HG02938 (cell line): Measurements from ENCODE around the gene NUDT17.
"Not testable (repeated sequence)": the region's sequence is repeated elsewhere in the genome, so short reads cannot be mapped to it uniquely, and the experiment has no call there.

Experiments used
- ATAC-seq: cut with Tn5 transposase; IDR thresholded peaks from one replicate; pipeline ENCODE4 v1.9.1; 2021; ENCODE audit warnings: mild to moderate bottlenecking, moderate library complexity; ENCODE audit not compliant: unreplicated experiment

Gene NUDT17, protein sequence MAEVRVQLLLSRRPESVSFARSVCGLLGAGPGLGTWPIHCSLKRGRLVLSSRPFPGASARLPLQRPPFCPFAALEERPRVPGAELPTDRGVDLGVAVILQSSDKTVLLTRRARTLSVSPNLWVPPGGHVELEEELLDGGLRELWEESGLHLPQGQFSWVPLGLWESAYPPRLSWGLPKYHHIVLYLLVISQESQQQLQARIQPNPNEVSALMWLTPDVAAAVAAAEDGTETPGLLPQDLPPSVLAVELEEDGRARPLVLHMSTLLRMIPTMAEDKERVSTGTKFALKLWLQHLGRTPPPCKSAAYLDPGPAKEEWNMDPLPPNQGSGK

DNA sequence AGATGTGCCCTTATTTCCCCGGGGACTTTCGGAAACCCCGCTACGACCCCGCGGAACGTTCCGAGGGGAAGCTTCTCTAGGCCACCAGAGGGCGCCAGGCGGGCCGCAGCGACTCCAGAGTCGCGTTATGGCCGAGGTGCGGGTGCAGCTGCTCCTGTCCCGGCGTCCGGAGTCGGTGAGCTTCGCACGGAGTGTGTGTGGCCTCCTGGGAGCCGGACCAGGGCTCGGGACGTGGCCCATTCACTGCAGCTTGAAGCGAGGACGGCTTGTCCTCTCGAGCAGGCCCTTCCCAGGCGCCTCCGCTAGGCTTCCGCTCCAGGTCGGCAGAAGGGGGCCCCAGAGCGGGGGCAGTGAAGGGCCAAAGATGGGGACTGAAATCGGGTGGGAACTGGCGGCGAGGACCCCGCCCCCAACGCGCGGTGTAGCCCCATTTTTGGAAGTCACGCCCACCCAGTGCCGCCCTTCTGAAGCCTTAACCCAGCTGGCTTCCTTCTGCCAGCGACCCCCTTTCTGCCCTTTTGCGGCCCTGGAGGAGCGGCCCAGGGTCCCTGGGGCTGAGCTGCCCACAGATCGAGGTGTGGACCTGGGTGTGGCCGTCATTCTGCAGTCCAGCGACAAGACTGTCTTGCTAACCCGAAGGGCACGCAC lies at the start of gene NUDT17:
TSS of gene NUDT17 (plus strand) at position 117 of the 648 bp plus-strand sequence. CDS start at position 128, 11 bp downstream.
- peak; percentile 38 for ATAC-seq

DNA sequence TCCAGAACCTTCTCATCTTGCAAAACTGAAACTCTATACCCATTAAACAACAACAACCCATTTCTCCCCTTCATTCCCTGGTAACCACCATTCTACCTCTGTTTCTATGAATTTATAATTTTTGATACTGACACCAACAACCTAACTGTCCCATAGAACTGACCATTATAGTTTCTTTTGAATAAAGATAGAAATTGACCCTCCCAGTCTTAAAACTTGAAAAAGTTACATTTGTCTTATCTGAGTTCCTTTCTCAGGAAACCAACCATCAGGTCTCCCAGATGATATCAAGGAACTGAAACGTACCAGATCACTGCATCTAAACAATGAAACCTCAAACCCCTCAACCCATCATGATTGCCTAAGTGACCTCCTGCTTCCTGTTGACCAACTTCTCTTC lies 48.7 kb upstream of the NUDT17 start:
- ATAC-seq: no peak

GRCh38 chr1:145799806-145800205 lies 45.6 kb upstream of the NUDT17 start:
- no peak for ATAC-seq

- no peak for ATAC-seq
Measured at GRCh38 chr1:145804235-145805045, 41.0 kb upstream of the NUDT17 start.

GRCh38 chr1:145805057-145805456 lies 40.4 kb upstream of the NUDT17 start:
- no peak for ATAC-seq

DNA sequence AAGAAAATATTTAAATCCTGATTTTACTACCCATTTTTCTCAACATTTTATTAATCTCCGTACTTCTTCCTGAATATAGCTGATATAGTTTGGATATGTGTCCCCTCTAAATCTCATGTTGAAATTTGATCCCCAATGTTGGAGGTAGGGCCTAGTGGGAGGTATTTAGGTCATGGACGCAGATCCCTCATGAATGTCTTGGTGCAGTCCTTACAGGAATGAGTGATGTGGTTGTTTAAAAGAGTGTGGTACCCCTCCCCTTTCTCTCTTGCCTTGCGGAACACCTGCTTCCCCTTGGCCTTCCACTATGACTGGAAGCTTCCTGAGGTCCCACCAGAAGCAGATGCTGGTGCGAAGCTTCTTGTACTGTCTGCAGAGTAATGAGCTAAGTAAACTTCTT lies 39.0 kb upstream of the NUDT17 start:
- no peak for ATAC-seq

DNA sequence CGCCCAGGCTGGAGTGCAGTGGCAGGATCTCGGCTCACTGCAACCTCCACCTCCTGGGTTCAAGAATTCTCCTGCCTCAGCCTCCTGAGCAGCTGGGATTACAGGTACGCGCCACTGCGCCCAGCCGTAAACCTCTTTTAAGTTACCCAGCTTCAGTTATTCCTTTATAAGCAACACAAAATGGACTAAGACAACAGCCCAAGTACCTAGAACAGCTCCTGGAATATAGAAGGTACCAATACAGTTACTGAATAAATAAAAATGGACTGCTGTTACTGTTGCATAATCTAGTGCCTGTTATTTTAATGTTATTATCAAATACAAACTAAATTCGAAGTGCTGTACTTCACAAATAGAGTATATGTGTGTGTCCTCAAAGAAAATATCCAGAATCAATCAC lies 38.6 kb upstream of the NUDT17 start:
- ATAC-seq: no peak

DNA sequence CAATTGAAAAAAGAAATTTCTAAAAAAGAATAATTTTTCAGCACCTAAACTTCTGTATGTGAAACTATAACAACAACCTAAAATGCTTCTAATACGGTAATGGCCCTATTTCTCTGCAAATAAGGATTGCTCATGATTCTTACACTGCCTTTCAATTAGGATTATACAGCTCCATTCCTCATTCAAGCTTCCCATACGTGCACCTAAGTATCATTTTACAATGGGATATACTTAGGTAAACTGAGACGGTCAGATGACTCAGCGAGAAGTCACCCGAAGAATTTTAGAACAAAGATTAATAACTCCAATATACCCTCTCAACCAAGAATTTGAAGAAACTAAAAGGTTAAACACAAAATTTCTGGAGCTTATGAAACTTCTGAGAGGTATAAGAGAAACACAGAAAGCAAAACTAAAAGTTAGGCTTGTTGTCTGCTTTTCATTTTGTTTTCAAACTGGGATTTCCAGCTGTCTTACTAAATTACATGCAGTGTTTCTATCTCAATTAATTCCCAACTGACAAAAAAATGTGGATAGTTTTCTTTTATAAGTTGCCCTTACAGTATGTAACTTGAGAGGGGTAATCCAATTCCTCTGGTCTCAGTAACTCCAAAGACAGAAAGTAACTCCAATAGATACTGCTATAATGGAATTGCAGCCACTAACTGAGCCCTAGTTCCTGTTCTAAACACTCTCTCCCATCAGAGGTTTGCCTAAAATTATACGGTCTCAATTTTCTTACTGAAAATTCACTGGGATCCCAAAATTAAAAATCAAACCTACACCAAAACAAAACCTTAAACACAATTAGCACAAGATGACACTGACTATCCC lies 32.2 kb upstream of the NUDT17 start:
- ATAC-seq: not testable (repeated sequence)

DNA sequence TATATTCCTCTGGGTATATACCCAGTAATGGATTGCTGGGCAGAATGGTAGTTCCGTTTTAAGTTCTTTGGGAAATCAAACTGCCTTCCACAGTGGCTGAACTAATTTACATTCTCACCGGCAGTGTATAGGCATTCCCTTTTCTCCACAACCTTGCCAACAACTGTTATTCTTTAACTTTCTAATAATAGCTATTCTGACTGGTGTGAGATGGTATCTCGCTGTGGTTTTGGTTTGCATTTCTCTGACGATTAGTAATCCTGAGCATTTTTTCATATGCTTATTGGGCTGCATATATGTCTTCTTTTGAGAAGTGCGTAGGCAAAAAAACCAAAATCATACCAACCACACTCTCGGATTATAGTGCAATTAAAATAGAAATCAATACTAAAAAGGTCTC lies 27.3 kb upstream of the NUDT17 start:
- not testable (repeated sequence) for ATAC-seq

DNA sequence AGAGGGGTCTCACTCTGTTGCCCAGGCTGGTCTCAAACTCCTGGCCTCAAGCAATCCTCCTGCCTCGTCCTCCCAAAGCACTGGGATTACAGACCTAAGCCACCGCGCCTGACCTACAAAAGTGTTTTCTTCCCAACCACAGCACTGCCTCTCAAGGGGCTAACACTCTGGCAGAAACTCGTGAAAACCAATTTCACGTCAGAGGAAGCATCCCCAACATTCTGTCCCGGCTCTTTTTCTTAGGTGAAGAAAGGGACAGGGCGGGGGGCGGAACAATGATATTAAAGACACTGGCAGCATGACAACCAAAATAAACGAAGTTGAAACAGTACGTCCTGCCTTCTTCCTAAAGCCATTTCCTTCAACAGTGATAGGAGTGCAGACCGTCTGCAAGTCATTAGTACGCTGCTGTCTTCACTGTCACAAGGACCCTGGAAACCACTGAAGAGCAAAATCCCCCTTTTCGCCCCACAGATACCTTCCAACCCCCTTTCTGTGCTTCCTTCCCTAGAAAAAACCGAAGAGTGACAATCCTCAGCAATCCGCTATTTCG lies 22.6 kb upstream of the NUDT17 start:
- ATAC-seq: not testable (repeated sequence)

- peak; percentile 75 for ATAC-seq
Measured at GRCh38 chr1:145823565-145824498, 21.6 kb upstream of the NUDT17 start, which contains the start of the genes POLR3C and RNF115. Gene POLR3C, plus strand, starts transcription at chr1:145824200. Its CDS starts 1,577 bp downstream, at chr1:145825777. Gene RNF115, minus strand, starts transcription at chr1:145824095. Its CDS starts 222 bp downstream, at chr1:145823873.

DNA sequence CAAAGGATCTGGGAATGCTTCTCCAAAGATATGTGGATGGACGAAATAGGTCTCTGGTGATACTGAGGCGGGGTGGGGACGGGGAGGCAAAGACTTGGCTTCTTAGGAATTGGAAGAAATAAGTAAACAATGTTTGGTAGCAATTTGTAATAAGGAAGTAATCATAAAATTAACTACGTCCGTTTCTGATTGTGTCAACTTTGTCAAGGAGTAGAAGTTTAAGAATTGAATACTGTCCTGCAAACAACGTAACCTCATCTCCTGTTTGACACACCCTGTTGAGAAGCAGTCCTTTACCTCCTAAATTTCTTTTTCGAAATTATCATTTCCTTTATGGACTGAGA lies 21.0 kb upstream of the NUDT17 start:
- no peak for ATAC-seq

DNA sequence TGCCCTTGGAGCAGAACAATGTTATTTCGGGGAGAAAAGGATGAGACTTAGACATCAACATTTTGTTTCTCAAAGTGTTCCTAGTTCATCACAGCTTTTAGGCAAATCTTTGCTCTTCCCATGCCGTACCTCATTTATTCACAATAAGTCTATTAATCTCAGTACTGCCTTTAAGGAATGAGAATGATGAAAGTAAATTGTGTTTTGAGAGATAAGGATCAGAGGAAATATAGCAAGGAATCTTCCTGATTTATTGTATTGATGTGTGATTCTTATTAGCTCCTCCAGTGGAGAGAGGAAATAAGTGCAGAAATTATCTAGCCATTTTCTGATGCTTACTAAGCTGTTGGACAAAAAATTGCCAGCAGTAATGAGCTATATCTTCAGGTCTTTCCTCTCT lies 19.4 kb upstream of the NUDT17 start:
- no peak for ATAC-seq

GRCh38 chr1:145827966-145828365 lies 17.5 kb upstream of the NUDT17 start:
- ATAC-seq: no peak

DNA sequence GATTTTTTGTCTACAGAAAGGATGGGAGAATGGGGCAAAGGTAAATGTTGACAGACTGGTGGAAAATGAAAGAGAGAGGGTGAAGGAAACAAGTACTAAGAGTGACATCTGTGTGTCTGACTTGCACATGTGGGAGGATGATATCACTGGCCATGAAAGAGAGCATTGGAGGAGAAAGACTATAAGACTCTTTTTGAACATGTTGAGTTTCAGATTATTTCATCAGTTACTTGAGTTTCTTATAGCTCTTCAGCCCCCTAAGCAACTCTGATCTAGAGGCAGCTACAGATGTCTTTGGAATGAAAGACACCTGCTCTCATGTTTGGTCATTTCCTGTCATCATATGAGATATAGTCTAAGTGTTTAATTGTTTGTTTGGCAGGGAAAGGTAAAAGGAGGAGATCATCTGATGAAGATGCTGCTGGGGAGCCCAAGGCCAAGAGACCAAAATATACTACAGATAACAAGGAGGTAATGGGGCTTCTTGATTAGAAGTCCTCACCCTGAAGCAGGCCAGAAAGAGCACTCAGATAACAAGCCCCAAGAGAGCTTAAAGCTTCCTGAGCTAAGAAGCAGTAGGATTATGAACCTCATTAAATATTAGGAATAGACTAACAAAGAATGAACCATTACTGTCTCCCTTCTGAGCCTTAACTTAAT lies 16.9 kb upstream of the NUDT17 start:
- no peak for ATAC-seq

- ATAC-seq: not testable (repeated sequence)
Measured at GRCh38 chr1:145830810-145831209, 14.6 kb upstream of the NUDT17 start.

DNA sequence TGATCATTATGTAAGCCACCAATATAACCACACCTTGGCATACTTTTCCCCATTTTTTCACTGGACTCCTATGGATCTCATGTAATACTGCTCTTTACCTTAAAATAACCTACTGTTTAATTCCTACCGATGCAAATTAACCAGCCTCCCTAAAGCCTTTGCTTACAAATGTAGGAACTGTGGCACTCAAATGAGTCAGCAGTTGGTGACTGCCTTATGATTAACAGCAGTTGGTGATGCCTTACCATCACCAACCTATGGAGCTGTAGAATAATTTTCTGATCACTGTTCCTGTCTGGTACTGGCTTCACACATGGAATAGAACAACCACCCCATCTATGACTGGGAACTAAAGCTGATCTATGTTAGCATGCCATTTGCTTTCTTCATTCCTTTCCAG lies 7.8 kb upstream of the NUDT17 start:
- no peak for ATAC-seq

DNA sequence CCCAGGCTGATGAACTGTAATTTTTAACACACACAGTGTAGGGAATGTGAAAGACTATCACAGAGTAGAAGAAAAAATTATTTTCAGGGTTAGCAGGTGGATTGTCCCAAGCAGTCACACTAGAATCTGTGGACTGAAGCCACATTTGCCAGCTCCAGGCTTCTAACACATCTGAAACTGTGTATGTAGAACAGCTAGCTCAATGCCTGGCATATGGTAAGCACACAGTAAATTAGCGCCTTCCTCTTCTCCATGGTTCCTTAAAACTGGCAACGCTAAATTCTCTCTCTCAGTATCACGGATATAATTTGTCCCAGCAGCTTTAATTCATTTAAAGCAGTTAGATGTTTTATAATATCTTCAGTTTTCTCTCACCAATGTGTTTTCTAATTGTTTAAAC lies 2.4 kb upstream of the NUDT17 start:
- ATAC-seq: no peak

GRCh38 chr1:145845144-145845513 lies 301 bp upstream of the NUDT17 start:
- peak; percentile 75 for ATAC-seq
